Memory B cell (primary cell): ENCODE results near the gene CCR3.
A peak's percentile ranks its signal among the peaks of the same experiment; 100 is the strongest.
"Not testable (repeated sequence)": the region's sequence is repeated elsewhere in the genome, so short reads cannot be mapped to it uniquely, and the experiment has no call there.

Experiments
- ATAC-seq: fragments of 150-1000 bp; cut with Tn5 transposase; 2 replicates; pipeline ENCODE4 v1.10.0; 2021; ENCODE audit warnings: low read depth, mild to moderate bottlenecking, moderate library complexity
- DNase-seq, 2 donors: peaks; one replicate each; pipeline ENCODE4 v3.0.0; 2022; ENCODE audit warnings: low spot score in 2 of 2
- H3K27ac Mint-ChIP-seq: one replicate; pipeline ENCODE4 v1.8.0; 2022; ENCODE audit warnings: mild to moderate bottlenecking, moderate library complexity, mixed read lengths
- H3K27me3 Mint-ChIP-seq: one replicate; pipeline ENCODE4 v1.8.0; 2022; ENCODE audit warnings: mixed read lengths
- H3K36me3 Mint-ChIP-seq: one replicate; pipeline ENCODE4 v1.8.0; 2022; ENCODE audit warnings: mild to moderate bottlenecking, mixed read lengths
- H3K4me1 Mint-ChIP-seq: one replicate; pipeline ENCODE4 v1.8.0; 2022; ENCODE audit warnings: mixed read lengths
- H3K4me3 Mint-ChIP-seq: one replicate; pipeline ENCODE4 v1.8.0; 2022; ENCODE audit warnings: mild to moderate bottlenecking, moderate library complexity, mixed read lengths
- H3K9me3 Mint-ChIP-seq: one replicate; pipeline ENCODE4 v1.8.0; 2022; ENCODE audit warnings: mixed read lengths

The CCR3 gene

GRCh38 chr3:46242120-46242519 lies at the start of gene CCR3:
Gene CCR3 (plus strand): TSS chr3:46242460. CDS start chr3:46265159, 22,699 bp downstream.
- peak within 1 kb of the TSS; percentile 58 for H3K27ac Mint-ChIP-seq
- H3K4me3 Mint-ChIP-seq: peak within 1 kb of the TSS; percentile 30
- DNase-seq (no peak), ATAC-seq (peak; percentile 88)
- H3K4me1 Mint-ChIP-seq: peaks cover 10% of the 10 kb centered on the region
- H3K36me3 Mint-ChIP-seq: no peaks in the 10 kb centered on the region
- no peaks in the 10 kb centered on the region for H3K27me3 Mint-ChIP-seq
- no peaks in the 10 kb centered on the region for H3K9me3 Mint-ChIP-seq

GRCh38 chr3:46192939-46193338 lies 49.3 kb upstream of the CCR3 start:
- Mint-ChIP-seq H3K36me3 (peaks cover 10% of the 10 kb centered on the region), H3K27me3 (no peaks in the 10 kb centered on the region), H3K27ac (no peak overlapping the region), H3K4me1 (peaks cover 8% of the 10 kb centered on the region), H3K9me3 (peaks cover 19% of the 10 kb centered on the region), H3K4me3 (no peak overlapping the region)
- ATAC-seq: no peak
- no peak for DNase-seq

GRCh38 chr3:46193436-46193835 lies 48.8 kb upstream of the CCR3 start:
- DNase-seq (no peak), ATAC-seq (no peak)
- H3K36me3 Mint-ChIP-seq: peaks cover 10% of the 10 kb centered on the region
- H3K4me3 Mint-ChIP-seq: no peak overlapping the region
- H3K27me3 Mint-ChIP-seq: no peaks in the 10 kb centered on the region
- peaks cover 19% of the 10 kb centered on the region for H3K9me3 Mint-ChIP-seq
- H3K4me1 Mint-ChIP-seq: peaks cover 5% of the 10 kb centered on the region
- H3K27ac Mint-ChIP-seq: no peak overlapping the region

GRCh38 chr3:46194868-46195553 lies 47.2 kb upstream of the CCR3 start:
- DNase-seq (no peak), ATAC-seq (no peak)
- Mint-ChIP-seq H3K36me3 (peaks cover 10% of the 10 kb centered on the region), H3K27ac (no peak overlapping the region), H3K9me3 (peaks cover 19% of the 10 kb centered on the region), H3K4me1 (peaks cover 12% of the 10 kb centered on the region), H3K4me3 (no peak overlapping the region), H3K27me3 (no peaks in the 10 kb centered on the region)

- peaks cover 9% of the 10 kb centered on the region for H3K4me1 Mint-ChIP-seq
- H3K27ac Mint-ChIP-seq: no peak overlapping the region
- peaks cover 18% of the 10 kb centered on the region for H3K9me3 Mint-ChIP-seq
- no peak for DNase-seq
- no peaks in the 10 kb centered on the region for H3K27me3 Mint-ChIP-seq
- no peak overlapping the region for H3K4me3 Mint-ChIP-seq
- ATAC-seq: no peak
- H3K36me3 Mint-ChIP-seq: peaks cover 10% of the 10 kb centered on the region
These were observed 45.9 kb upstream of the CCR3 start for GRCh38 chr3:46196261-46196957.

- Mint-ChIP-seq H3K36me3 (peaks cover 3% of the 10 kb centered on the region), H3K9me3 (peaks cover 6% of the 10 kb centered on the region), H3K4me1 (peaks cover 14% of the 10 kb centered on the region), H3K4me3 (no peak overlapping the region), H3K27ac (no peak overlapping the region), H3K27me3 (no peaks in the 10 kb centered on the region)
- DNase-seq (no peak), ATAC-seq (no peak)
These were observed 42.0 kb upstream of the CCR3 start for GRCh38 chr3:46200211-46200610.

- peaks cover 15% of the 10 kb centered on the region for H3K4me1 Mint-ChIP-seq
- no peak overlapping the region for H3K27ac Mint-ChIP-seq
- no peaks in the 10 kb centered on the region for H3K27me3 Mint-ChIP-seq
- DNase-seq: no peak
- no peak overlapping the region for H3K4me3 Mint-ChIP-seq
- no peak for ATAC-seq
- H3K36me3 Mint-ChIP-seq: peaks cover 3% of the 10 kb centered on the region
- H3K9me3 Mint-ChIP-seq: peaks cover 4% of the 10 kb centered on the region
These were observed 41.5 kb upstream of the CCR3 start for GRCh38 chr3:46200790-46201189.

GRCh38 chr3:46202535-46202934 lies 39.7 kb upstream of the CCR3 start:
- peaks cover 3% of the 10 kb centered on the region for H3K36me3 Mint-ChIP-seq
- no peak overlapping the region for H3K4me3 Mint-ChIP-seq
- no peak for ATAC-seq
- no peak overlapping the region for H3K27ac Mint-ChIP-seq
- H3K27me3 Mint-ChIP-seq: no peaks in the 10 kb centered on the region
- peaks cover 24% of the 10 kb centered on the region for H3K4me1 Mint-ChIP-seq
- no peak for DNase-seq
- H3K9me3 Mint-ChIP-seq: peaks cover under 1% of the 10 kb centered on the region

GRCh38 chr3:46203681-46204080 lies 38.6 kb upstream of the CCR3 start:
- Mint-ChIP-seq H3K4me1 (peaks cover 34% of the 10 kb centered on the region), H3K4me3 (no peak overlapping the region), H3K36me3 (peaks cover 3% of the 10 kb centered on the region), H3K27me3 (no peaks in the 10 kb centered on the region), H3K9me3 (no peaks in the 10 kb centered on the region), H3K27ac (no peak overlapping the region)
- ATAC-seq: no peak
- DNase-seq: no peak

- ATAC-seq (no peak), DNase-seq (no peak)
- peak overlapping the region; percentile 19 for H3K4me3 Mint-ChIP-seq
- no peak overlapping the region for H3K27ac Mint-ChIP-seq
- no peaks in the 10 kb centered on the region for H3K27me3 Mint-ChIP-seq
- peaks cover 3% of the 10 kb centered on the region for H3K36me3 Mint-ChIP-seq
- H3K4me1 Mint-ChIP-seq: peaks cover 34% of the 10 kb centered on the region
- no peaks in the 10 kb centered on the region for H3K9me3 Mint-ChIP-seq
These were observed 36.8 kb upstream of the CCR3 start for GRCh38 chr3:46205286-46205960.

- no peak overlapping the region for H3K27ac Mint-ChIP-seq
- H3K4me3 Mint-ChIP-seq: peak overlapping the region; percentile 47
- H3K36me3 Mint-ChIP-seq: peaks cover 3% of the 10 kb centered on the region
- DNase-seq: no peak
- peaks cover 34% of the 10 kb centered on the region for H3K4me1 Mint-ChIP-seq
- no peak for ATAC-seq
- no peaks in the 10 kb centered on the region for H3K9me3 Mint-ChIP-seq
- H3K27me3 Mint-ChIP-seq: no peaks in the 10 kb centered on the region
These were observed 35.8 kb upstream of the CCR3 start for GRCh38 chr3:46206282-46207015.

GRCh38 chr3:46207514-46207913 lies 34.7 kb upstream of the CCR3 start:
- Mint-ChIP-seq H3K4me1 (peaks cover 34% of the 10 kb centered on the region), H3K4me3 (peak overlapping the region; percentile 76), H3K27ac (peak overlapping the region; percentile 73)
- H3K9me3 Mint-ChIP-seq, ATAC-seq, H3K27me3 Mint-ChIP-seq, DNase-seq, H3K36me3 Mint-ChIP-seq: not testable (repeated sequence)

GRCh38 chr3:46208167-46208704 lies 34.0 kb upstream of the CCR3 start, which contains the start of gene CCR1:
Gene CCR1 (minus strand): TSS chr3:46208313. CDS start chr3:46204313, 4,000 bp downstream.
- peak in 1 of 2 donors; percentile 46 for DNase-seq
- H3K4me1 Mint-ChIP-seq: peaks cover 34% of the 10 kb centered on the region
- peak; percentile 80 for ATAC-seq
- no peaks in the 10 kb centered on the region for H3K9me3 Mint-ChIP-seq
- H3K27me3 Mint-ChIP-seq: no peaks in the 10 kb centered on the region
- H3K27ac Mint-ChIP-seq: peak within 1 kb of the TSS; percentile 73
- H3K4me3 Mint-ChIP-seq: peak within 1 kb of the TSS; percentile 76
- peaks cover 3% of the 10 kb centered on the region for H3K36me3 Mint-ChIP-seq
